Thyroid gland (tissue), 4 donors: ENCODE measurements around the gene PAX5. TPM values are rescaled to one million over a fixed set of nuclear protein-coding genes. Genes with fewer than 3 reads are reported as not detected.

Source experiments
- DNase-seq, 2 donors: peaks; one replicate each; pipeline ENCODE4 v3.0.0-alpha.2; 2019
- H3K27ac ChIP-seq, 3 donors: fragments of 200-600 bp; sonication (generic); 1 replicate in 2 of 3; 2 replicates in 1 of 3; pipeline ENCODE4 v1.5.1; 2016 to 2019; ENCODE audit warnings: mild to moderate bottlenecking in 1 of 3, moderate library complexity in 1 of 3
- H3K27me3 ChIP-seq: fragments of 200-600 bp; sonication (generic); one replicate; pipeline ENCODE4 v1.5.1; 2019
- H3K36me3 ChIP-seq, 2 donors: fragments of 200-600 bp; sonication (generic); one replicate each; pipeline ENCODE4 v1.5.1; 2016 to 2019
- H3K4me1 ChIP-seq, 2 donors: fragments of 200-600 bp; sonication (generic); one replicate each; pipeline ENCODE4 v1.5.1; 2017 to 2019
- H3K4me3 ChIP-seq, 3 donors: fragments of 200-600 bp; sonication (generic); replicated peaks in 1 of 3; 1 replicate in 2 of 3; 2 replicates in 1 of 3; pipeline ENCODE4 v1.5.1; 2016; ENCODE audit warnings: mild to moderate bottlenecking in 1 of 3
- H3K9me3 ChIP-seq: fragments of 200-600 bp; sonication (generic); one replicate; pipeline ENCODE4 v1.5.1; 2017
- CTCF ChIP-seq, 6 experiments: fragments of 200-600 bp in 3 of 6; fragments of 450-650 bp in 3 of 6; sonication (generic) in 3 of 6; IDR thresholded peaks; one replicate each; pipeline ENCODE4 v1.5.1; 2016 to 2019; ENCODE audit warnings: antibody characterized with exemption in 6 of 6, mild to moderate bottlenecking in 2 of 6, inconsistent platforms in 1 of 6, moderate library complexity in 1 of 6
- POLR2A ChIP-seq, 2 donors: fragments of 450-650 bp; IDR thresholded peaks; one replicate each; pipeline ENCODE4 v1.6.1; 2017; ENCODE audit warnings: antibody characterized with exemption in 2 of 2, mild to moderate bottlenecking in 2 of 2, moderate library complexity in 1 of 2
- WGBS, 2 donors: methylation state at CpG; one replicate each; pipeline ENCODE4 v1.1.5; 2017; 5-methylcytosine and 5-hydroxymethylcytosine counted together
- intact Hi-C: fragments of 100-400 bp; cut with DNase I; formaldehyde crosslinking; loops from one replicate; pipeline ENCODE4 v1.15.1; 2023
- total RNA-seq, 4 donors: library from RNA; depleted of rRNA; stranded (reverse); fragments of >200 nt; gene quantifications; one replicate each; pipeline ENCODE4 v1.2.3, GENCODE V29; 2016

The PAX5 gene
- total RNA-seq, 4 donors from 2014 or later: 0.68 TPM; not detected in 3

- no peaks in the 10 kb centered on the region for H3K4me1 ChIP-seq
- DNase-seq: no peak
- TF ChIP-seq POLR2A (IDR thresholded peaks at IDR 0.05) (no peak), CTCF (IDR thresholded peaks at IDR 0.05) (no peak)
- no peaks in the 10 kb centered on the region for H3K36me3 ChIP-seq
- no peak overlapping the region for H3K4me3 ChIP-seq
- H3K27ac ChIP-seq: no peak overlapping the region
- intact Hi-C loops: no loop called here
- H3K27me3 ChIP-seq: no peaks in the 10 kb centered on the region
- H3K9me3 ChIP-seq: no peaks in the 10 kb centered on the region
- 49 to 58% methylated on average over 4 of the region's 4 CpGs for WGBS, 2 donors
Measured at GRCh38 chr9:36808251-36808650, 225.8 kb downstream of the PAX5 start.

- H3K9me3 ChIP-seq: no peaks in the 10 kb centered on the region
- WGBS, 2 donors: 45 to 63% methylated on average over 11 of the region's 11 CpGs
- no peaks in the 10 kb centered on the region for H3K36me3 ChIP-seq
- no peak overlapping the region for H3K4me3 ChIP-seq
- intact Hi-C loops: no loop called here
- no peaks in the 10 kb centered on the region for H3K27me3 ChIP-seq
- TF ChIP-seq POLR2A (IDR thresholded peaks at IDR 0.05) (no peak), CTCF (IDR thresholded peaks at IDR 0.05) (no peak)
- no peak for DNase-seq
- H3K4me1 ChIP-seq: no peaks in the 10 kb centered on the region
- no peak overlapping the region for H3K27ac ChIP-seq
Measured at GRCh38 chr9:36803961-36804360, 230.1 kb downstream of the PAX5 start.

- H3K9me3 ChIP-seq: no peaks in the 10 kb centered on the region
- WGBS, 2 donors: 40 to 49% methylated on average over 15 of the region's 15 CpGs
- no peaks in the 10 kb centered on the region for H3K27me3 ChIP-seq
- H3K4me3 ChIP-seq: no peak overlapping the region
- no peaks in the 10 kb centered on the region for H3K4me1 ChIP-seq
- DNase-seq: no peak
- no peak overlapping the region for H3K27ac ChIP-seq
- intact Hi-C loops: no loop called here
- TF ChIP-seq POLR2A (IDR thresholded peaks at IDR 0.05): no peak
- TF ChIP-seq CTCF (IDR thresholded peaks at IDR 0.05): no peak
- H3K36me3 ChIP-seq: no peaks in the 10 kb centered on the region
Measured at GRCh38 chr9:36802201-36802920, 231.7 kb downstream of the PAX5 start.

GRCh38 chr9:36800455-36800854, 233.6 kb downstream of the PAX5 start:
- TF ChIP-seq POLR2A (IDR thresholded peaks at IDR 0.05) (no peak), CTCF (IDR thresholded peaks at IDR 0.05) (no peak)
- Histone ChIP-seq H3K27me3 (no peaks in the 10 kb centered on the region), H3K4me3 (no peak overlapping the region), H3K36me3 (no peaks in the 10 kb centered on the region), H3K27ac (no peak overlapping the region), H3K4me1 (no peaks in the 10 kb centered on the region), H3K9me3 (no peaks in the 10 kb centered on the region)
- intact Hi-C loops: no loop called here
- WGBS, 2 donors: 72 to 75% methylated on average over 3 of the region's 3 CpGs
- DNase-seq: no peak

GRCh38 chr9:36798350-36799065, 235.6 kb downstream of the PAX5 start:
- no peaks in the 10 kb centered on the region for H3K9me3 ChIP-seq
- intact Hi-C loops: no loop called here
- no peaks in the 10 kb centered on the region for H3K36me3 ChIP-seq
- TF ChIP-seq CTCF (IDR thresholded peaks at IDR 0.05) (no peak), POLR2A (IDR thresholded peaks at IDR 0.05) (no peak)
- 70 to 71% methylated on average over 6 of the region's 6 CpGs for WGBS, 2 donors
- no peak overlapping the region for H3K27ac ChIP-seq
- H3K4me3 ChIP-seq: no peak overlapping the region
- DNase-seq: no peak
- H3K27me3 ChIP-seq: no peaks in the 10 kb centered on the region
- no peaks in the 10 kb centered on the region for H3K4me1 ChIP-seq
